HG03575 (cell line): ENCODE data around the gene GMPR.

ENCODE experiments used
- ATAC-seq: cut with Tn5 transposase; IDR thresholded peaks from one replicate; pipeline ENCODE4 v1.9.1; 2021; ENCODE audit not compliant: unreplicated experiment, insufficient number of reproducible peaks, low FRiP score; ENCODE audit errors: extremely low read depth

Gene GMPR

GRCh38 chr6:16288163-16288562, 49.8 kb downstream of the GMPR start:
- ATAC-seq: no peak

GRCh38 chr6:16291739-16292138, 53.4 kb downstream of the GMPR start:
- no peak for ATAC-seq

- no peak for ATAC-seq
Observed at GRCh38 chr6:16292432-16292831, 54.0 kb downstream of the GMPR start.

- ATAC-seq: no peak
Observed at GRCh38 chr6:16292942-16293341, 54.6 kb downstream of the GMPR start.

GRCh38 chr6:16294371-16294770, 56.0 kb downstream of the GMPR start:
- ATAC-seq: no peak

- ATAC-seq: no peak
Observed at GRCh38 chr6:16295060-16295459, 56.7 kb downstream of the GMPR start.

GRCh38 chr6:16295471-16295870, 57.1 kb downstream of the GMPR start:
- no peak for ATAC-seq

- no peak for ATAC-seq
Observed at GRCh38 chr6:16296061-16296670, 57.8 kb downstream of the GMPR start.

- no peak for ATAC-seq
Observed at GRCh38 chr6:16299861-16300260, 61.5 kb downstream of the GMPR start.

GRCh38 chr6:16301511-16301910, 63.1 kb downstream of the GMPR start:
- no peak for ATAC-seq

- ATAC-seq: no peak
Observed at GRCh38 chr6:16302721-16303552, 64.5 kb downstream of the GMPR start.

GRCh38 chr6:16305246-16305725, 66.9 kb downstream of the GMPR start:
- peak; percentile 66 for ATAC-seq

GRCh38 chr6:16305788-16306187, 67.4 kb downstream of the GMPR start:
- ATAC-seq: no peak

- no peak for ATAC-seq
Observed at GRCh38 chr6:16306334-16306733, 67.9 kb downstream of the GMPR start.

- no peak for ATAC-seq
Observed at GRCh38 chr6:16311763-16312162, 73.4 kb downstream of the GMPR start.

GRCh38 chr6:16313732-16314131, 75.3 kb downstream of the GMPR start:
- ATAC-seq: no peak

GRCh38 chr6:16314296-16314695, 75.9 kb downstream of the GMPR start:
- no peak for ATAC-seq

- ATAC-seq: no peak
Observed at GRCh38 chr6:16316741-16317251, 78.4 kb downstream of the GMPR start.

- no peak for ATAC-seq
Observed at GRCh38 chr6:16318538-16318937, 80.2 kb downstream of the GMPR start.
